Left lobe of liver (tissue), 2 donors: ENCODE results near the gene S100A11. TPM values are rescaled to one million over a fixed set of nuclear protein-coding genes. Genes with fewer than 3 reads are reported as not detected.

ENCODE experiments used
- ATAC-seq: fragments of 200-7000 bp; cut with Tn5 transposase; one replicate; pipeline ENCODE4 v1.9.1; 2020; ENCODE audit warnings: mild to moderate bottlenecking, moderate library complexity
- DNase-seq: peaks from one replicate; pipeline ENCODE4 v3.0.0-alpha.2; 2020; ENCODE audit warnings: low spot score
- total RNA-seq: library from RNA; stranded (reverse); gene quantifications from one replicate; pipeline ENCODE4 v1.2.1, GENCODE V29; 2021
- donor health status: DM: no; HTN: no; CAD: no; lungs with moderate emphysema.
- donor health status: DM: no; HTN: yes; CAD: no.

S100A11 gene
- total RNA-seq, 1 donor from 2014 or later = 14.0 TPM

- DNase-seq = no peak
- no peak for ATAC-seq
Measured at GRCh38 chr1:151986501-151987190, 50.2 kb downstream of the S100A11 start.

DNA sequence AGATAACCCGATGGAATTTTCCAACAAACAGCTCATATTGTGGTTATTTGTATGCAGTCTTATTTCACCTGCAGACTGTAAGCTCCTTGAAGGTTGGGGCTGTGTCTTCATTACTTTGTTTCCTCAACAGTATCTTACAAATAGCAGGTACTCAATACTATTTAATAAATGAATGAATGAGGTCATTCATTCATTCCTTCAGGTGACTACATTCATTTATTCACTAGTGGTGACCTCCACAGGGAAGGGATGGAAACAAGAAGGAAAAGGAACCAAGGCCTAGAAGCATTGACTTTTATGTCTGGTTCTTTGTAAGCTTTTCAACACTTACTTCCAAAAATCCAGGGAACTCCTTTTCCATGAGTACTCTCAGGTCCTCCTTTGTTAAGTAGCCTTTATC is 51.0 kb downstream of the S100A11 start:
- DNase-seq = no peak
- ATAC-seq = no peak

GRCh38 chr1:151985270-151985669 is 51.5 kb downstream of the S100A11 start:
- no peak for ATAC-seq
- DNase-seq = no peak

GRCh38 chr1:151984313-151984956 is 52.4 kb downstream of the S100A11 start:
- no peak for ATAC-seq
- DNase-seq = no peak

Other genes starting within 250 kb of the S100A11 start
- 2.2 TPM for gene TDRKH, start 246.5 kb downstream of the S100A11 start, total RNA-seq
- 0.15 TPM for gene LINGO4, start 231.6 kb downstream of the S100A11 start, total RNA-seq
- gene RORC, start 205.2 kb downstream of the S100A11 start, total RNA-seq = 32.1 TPM
- not detected for gene C2CD4D, start 197.2 kb downstream of the S100A11 start, total RNA-seq
- not detected for gene THEM5, start 183.3 kb downstream of the S100A11 start, total RNA-seq
- gene THEM4, start 127.5 kb downstream of the S100A11 start, total RNA-seq = 9.3 TPM
- gene S100A10, start 43.1 kb downstream of the S100A11 start, total RNA-seq = 45.0 TPM
- not detected for gene TCHHL1, start 52.1 kb upstream of the S100A11 start, total RNA-seq
- 0.08 TPM for gene TCHH, start 78.4 kb upstream of the S100A11 start, total RNA-seq
- gene RPTN, start 122.2 kb upstream of the S100A11 start, total RNA-seq = not detected
- not detected for gene HRNR, start 187.2 kb upstream of the S100A11 start, total RNA-seq